Measurements from ENCODE around the gene HDAC4.

- no peak for TF ChIP-seq EZH2 (IDR thresholded peaks at IDR 0.05; ENCODE audit: borderline replicate concordance, low read length)
- no peak for TF ChIP-seq CTCF (IDR thresholded peaks at IDR 0.05; ENCODE audit: low read length)
These were observed 164.6 kb downstream of the HDAC4 start for GRCh38 chr2:239236043-239236807.
